Stimulated activated CD4-positive, alpha-beta T cell treated with anti-CD3 and anti-CD28 coated beads, Interleukin-4, amount 100 ng/mL, for 48 hours (primary cell): ENCODE measurements around the gene MS4A4E.
A peak's percentile ranks its signal among the peaks of the same experiment; 100 is the strongest.
"Not testable (repeated sequence)": the region's sequence is repeated elsewhere in the genome, so short reads cannot be mapped to it uniquely, and the experiment has no call there.

Source experiments
- DNase-seq, 2 donors: peaks; one replicate each; pipeline ENCODE4 v3.0.0-alpha.2; 2020; ENCODE audit warnings: low read depth in 2 of 2

MS4A4E gene

DNA sequence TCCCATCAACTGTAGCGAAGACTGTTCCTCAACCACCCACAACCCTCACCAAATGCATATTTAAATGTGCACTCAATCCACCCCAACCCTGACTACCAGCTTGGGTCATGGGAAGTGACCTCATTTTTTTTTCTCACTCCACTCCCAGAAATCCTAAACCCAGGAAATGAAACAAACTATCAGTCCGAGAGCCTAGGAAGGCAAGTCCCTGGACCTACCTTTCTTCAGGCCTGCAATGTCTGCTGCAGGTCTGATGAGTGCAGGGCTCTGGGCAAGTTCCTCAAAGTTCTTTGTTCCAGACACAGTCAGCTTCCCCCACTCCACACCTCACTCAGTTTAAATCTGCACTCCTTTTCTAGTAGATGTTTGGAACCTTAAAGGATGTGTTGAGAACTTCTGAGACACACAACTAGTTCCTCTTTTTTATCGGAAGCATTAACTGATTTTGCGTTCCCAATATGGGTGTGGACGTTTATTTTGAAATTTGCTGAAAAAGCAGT, at the start of gene MS4A4E:
Gene MS4A4E (minus strand): TSS at position 398 of the 500 bp plus-strand sequence. CDS start 13,082 bp downstream, outside the sequence.
- no peak for DNase-seq

DNA sequence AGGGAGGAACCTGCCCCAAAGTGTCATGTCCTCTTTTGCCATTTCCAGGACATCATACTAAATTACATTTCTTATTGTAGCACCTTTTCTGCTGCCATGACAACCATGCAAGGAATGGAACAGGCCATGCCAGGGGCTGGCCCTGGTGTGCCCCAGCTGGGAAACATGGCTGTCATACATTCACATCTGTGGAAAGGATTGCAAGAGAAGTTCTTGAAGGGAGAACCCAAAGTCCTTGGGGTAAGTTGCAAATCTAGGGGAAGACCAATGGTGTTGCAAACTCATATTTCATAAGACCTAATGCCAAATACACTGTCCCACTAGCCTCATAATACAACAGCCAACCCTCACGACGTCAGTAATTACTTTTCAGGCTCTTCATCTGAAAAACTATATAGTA, 49.2 kb upstream of the MS4A4E start:
- DNase-seq, result no peak

- no peak for DNase-seq
Measured at GRCh38 chr11:60288531-60288930, 45.6 kb upstream of the MS4A4E start.

DNA sequence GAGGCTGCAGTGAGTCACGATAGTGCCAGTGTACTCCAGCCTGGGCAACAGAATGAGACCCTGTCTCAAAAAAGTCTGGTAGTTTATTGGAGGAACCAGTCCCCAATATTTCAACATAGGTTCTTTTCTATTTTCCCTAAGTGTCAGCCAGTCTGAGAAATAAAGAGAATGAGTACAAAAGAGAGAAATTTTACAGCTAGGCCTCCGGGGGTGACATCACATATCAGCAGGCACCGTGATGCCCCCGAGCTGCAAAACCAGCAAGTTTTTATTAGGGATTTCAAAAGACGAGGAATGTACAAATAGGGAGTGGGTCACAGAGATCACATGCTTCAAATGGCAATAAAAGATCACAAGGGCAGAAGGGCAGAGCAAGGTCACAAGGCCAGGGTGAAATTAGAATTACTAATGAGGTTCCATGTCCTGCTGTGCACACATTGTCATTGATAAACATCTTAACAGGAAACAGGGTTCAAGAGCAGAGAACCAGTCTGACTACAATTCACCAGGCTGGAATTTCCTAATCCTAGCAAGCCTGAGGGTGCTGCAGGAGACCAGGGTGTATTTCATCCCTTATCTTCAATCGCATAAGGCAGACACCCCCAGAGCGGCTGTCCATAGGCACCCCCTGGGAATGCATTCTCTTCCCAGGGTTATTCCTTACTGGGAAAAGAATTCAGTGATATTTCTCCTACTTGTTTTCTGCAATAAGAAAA, 42.6 kb upstream of the MS4A4E start:
- DNase-seq, result not testable (repeated sequence)

DNA sequence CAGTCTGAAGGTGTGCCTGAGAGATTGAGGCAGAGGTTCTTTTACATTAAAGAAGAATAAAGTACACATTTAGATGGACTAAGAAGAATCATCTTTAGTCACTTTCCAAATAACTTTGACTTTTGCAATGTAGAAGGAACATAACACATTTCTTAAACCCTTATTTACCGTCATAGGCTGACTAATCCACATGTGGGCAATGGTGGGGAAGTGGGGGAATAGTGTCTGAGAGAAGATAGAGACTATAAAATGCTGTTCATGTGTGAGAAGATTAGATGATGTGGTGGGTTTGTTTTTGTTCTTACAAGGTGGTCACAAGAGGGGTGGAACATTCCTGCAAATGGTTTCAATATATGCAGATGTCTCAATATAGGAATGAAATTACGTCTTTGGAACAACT, 39.3 kb upstream of the MS4A4E start:
- no peak for DNase-seq

GRCh38 chr11:60281485-60281884, 38.5 kb upstream of the MS4A4E start:
- DNase-seq, result no peak

- no peak for DNase-seq
Measured at GRCh38 chr11:60280412-60280811, 37.5 kb upstream of the MS4A4E start, which contains the start of gene MS4A4A. Gene MS4A4A (plus strand): TSS chr11:60280666. CDS start chr11:60280676, 10 bp downstream.

GRCh38 chr11:60274416-60274815, 31.5 kb upstream of the MS4A4E start:
- DNase-seq, result no peak

- peak in 1 of 2 donors; percentile 7 for DNase-seq
Measured at GRCh38 chr11:60265373-60266214, 22.7 kb upstream of the MS4A4E start.

DNA sequence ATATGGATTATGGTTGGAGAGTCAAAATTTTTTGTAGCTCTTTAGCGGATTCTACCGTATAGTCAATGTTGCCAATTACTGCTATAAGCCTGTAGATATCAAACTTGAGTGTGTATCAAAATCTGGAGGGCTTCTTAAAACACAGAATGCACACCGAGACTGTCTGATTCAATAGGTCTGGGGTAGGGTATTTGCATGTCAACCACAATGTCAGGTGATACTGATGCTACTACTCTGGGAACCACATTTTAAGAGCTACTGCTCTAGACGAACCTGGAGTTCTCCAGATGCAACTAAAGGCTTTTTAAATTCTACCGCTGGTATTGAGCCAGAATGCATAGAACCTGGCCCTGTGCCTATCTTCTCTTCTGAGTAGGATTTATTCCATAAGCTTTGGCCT, 21.7 kb upstream of the MS4A4E start:
- no peak for DNase-seq

GRCh38 chr11:60263402-60263801, 20.5 kb upstream of the MS4A4E start:
- DNase-seq, result no peak

GRCh38 chr11:60261014-60261413, 18.1 kb upstream of the MS4A4E start:
- no peak for DNase-seq

DNA sequence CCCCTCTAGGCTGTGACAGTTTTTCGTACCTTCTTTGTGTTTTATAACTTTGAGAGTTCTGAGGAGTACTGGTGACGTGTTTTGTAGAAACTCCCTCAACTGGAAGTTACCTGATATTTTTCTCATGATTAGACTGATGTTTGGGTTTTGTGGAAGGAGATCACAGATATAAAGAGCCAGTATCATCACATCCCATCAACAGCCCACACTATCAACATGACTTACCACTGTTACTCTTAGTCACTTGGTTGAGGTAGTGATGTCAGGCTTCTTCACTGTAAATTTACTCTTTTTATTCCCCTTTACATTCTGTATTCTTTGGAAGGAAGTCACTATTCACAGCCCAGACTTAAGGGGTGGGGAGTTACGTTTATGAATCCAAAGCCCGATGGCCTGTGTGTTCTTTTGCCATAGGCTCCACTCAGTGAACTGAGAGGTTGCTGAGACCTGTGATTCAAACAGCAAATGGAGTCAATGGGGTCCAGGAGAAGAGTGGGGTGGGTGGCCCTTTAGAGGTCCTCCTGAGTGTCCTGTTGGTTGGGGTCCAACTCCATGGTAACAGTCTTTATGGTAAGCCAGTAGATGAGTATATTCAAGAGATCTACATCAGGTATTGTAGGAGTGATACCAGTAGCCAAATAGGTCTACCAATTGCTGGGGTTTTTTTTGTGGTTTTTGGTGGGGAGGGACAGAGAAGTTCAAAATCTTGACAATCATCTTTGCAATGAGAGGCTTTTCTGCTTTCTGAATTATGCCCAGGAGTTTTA, 15.2 kb upstream of the MS4A4E start:
- no peak for DNase-seq

DNA sequence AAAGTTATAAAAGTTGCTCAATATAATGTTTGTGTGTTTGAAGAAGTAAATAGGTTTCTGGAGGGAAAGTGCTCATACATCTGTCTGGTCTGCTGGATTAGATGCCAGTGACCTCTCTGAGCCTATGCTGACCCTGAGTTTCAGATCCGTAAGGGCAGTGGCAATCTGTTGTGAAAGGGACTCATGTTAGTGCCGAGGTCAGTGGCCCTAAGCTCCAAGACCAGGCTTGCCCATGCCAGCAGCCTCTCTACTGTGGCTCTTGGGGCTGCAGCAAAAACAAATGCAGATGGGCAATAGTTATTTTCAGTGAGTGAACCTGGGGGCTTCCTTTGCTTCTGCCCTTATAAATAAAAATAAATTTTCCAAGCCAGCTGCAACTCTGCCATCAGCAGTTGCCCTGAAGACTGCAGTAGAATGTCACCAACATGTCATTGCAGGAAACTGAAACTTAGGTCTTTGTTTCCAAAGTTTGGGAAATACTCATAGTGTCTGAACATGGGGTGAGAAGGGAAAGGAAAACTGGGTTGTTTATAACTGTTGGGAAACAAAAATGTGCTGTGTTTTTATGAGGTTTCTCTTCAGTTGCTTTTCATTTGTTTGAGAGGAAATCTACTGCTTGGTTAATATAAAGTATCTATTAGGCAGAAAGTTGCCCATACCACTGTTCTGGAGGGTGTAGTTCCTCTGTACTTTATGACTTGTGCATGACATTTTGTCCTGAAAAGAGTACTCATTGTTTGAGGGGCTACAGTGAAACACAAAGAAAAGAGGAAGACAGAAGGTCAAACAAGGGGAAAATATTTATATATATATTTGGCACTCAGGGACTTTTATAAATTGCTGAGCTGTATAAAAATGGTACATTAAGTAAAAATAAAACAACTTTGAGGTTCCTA, 9.5 kb upstream of the MS4A4E start:
- no peak for DNase-seq

DNA sequence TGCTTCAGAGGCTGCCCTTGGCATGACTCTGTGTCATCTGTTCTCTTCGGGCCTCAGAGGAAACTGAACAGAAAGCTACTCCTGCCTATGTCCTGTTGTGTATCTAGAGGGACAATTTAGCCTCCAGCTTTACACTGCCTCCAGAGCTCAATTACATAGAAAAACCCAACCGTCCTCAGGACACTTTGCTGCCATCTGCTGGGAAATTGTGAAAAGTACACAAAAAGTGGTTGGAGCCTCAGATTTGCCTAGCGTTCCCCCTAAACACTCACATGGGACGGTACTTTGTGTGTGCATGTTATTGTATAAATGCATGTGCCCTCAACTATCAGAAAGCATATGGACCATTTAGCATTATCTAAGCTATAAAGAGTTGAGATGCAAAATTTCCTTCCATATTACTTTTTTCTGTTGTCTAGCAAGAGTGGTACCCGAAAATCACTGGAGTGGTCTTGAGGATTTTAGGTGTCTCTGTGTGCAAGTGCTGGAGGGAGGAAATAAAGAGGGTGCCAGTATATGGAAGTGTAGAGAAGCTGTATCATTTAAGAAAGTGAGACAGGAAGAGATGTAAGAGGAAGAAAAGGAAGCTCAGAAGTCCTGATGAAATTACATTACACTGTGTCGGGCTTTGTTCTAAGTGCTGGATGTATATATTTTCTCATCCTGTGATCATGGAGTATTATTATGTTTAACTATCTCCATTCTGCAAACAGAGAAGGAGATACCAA, 8.7 kb upstream of the MS4A4E start:
- no peak for DNase-seq

- no peak for DNase-seq
Measured at GRCh38 chr11:60241786-60242185, 1.2 kb downstream of the MS4A4E start.

- no peak for DNase-seq
Measured at GRCh38 chr11:60240662-60241061, 2.3 kb downstream of the MS4A4E start.

- no peak for DNase-seq
Measured at GRCh38 chr11:60235321-60235720, 7.6 kb downstream of the MS4A4E start.

GRCh38 chr11:60230681-60231080, 12.3 kb downstream of the MS4A4E start:
- DNase-seq, result no peak

GRCh38 chr11:60222141-60222540, 20.8 kb downstream of the MS4A4E start:
- no peak for DNase-seq
